Measurements from ENCODE around the gene PNPO.

The PNPO gene

GRCh38 chr17:47941246-47942095 is at the start of gene PNPO:
TSS of gene PNPO (plus strand) at chr17:47941571. CDS start at chr17:47941676, 105 bp downstream.
- DNase-seq: peak; percentile 99

DNA sequence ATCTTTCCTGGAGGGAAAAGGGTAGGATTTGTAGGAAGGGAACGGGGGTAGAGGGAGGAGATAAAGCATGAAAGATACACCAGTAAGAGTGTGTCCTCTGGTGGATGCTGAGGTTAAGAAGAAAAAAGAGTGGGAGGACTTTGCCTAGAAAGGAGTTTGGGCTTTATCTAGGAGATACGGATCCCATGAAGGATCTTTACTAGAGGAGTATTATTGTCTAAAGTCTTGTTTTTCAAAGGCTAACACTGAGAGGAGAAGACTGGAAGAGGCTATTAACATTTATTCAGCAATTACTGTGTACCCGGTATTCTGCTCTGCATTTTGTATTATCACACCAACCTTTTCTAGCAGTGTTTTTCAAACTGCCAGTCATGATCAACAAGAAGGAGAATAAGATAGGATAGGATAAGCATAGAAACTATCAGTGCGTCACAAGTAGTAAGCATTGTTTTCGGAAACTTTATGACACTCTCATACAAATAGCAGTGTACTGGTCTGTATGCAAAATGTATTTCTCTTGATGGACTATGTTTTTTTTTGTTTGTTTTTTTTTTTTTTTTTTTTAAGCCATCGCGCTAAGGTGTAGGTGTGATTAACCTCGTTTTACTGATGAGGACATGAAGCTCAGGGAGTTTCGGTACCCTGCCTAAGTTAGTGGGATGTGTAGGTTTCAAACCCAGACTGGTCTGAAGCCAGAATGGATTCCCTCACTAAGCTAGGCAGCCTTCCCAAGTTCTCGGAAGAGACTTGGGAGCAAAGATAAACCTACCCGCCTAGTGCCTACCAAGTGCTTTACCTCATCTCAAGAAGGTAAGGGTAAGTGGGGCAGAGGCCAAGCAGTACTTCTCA is 46.6 kb upstream of the PNPO start:
- DNase-seq: no peak

DNA sequence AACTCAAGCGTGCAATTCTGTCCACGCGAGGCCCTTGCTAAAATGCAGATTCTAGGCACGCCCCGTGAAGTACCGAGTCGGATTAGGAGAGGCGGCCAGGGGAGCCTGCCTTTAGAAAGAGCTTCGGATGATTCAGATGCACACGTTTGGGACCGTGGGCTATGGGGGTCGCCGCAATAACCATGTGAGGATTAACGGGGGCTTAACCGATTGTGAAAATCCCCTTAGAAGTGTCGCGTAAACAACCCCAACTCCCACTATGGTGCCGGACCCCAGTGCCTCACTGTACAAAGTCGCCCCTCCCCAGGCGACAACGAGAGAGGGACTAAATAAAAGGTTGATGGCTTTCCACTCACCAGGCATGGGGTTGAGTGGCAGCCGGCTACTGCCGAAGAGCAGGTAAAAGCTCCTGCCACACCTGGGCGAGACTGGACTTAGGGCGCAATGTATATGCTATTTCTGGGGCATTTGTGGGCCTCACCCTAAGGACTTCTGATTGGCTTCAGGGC is 46.0 kb upstream of the PNPO start:
- DNase-seq: no peak

DNA sequence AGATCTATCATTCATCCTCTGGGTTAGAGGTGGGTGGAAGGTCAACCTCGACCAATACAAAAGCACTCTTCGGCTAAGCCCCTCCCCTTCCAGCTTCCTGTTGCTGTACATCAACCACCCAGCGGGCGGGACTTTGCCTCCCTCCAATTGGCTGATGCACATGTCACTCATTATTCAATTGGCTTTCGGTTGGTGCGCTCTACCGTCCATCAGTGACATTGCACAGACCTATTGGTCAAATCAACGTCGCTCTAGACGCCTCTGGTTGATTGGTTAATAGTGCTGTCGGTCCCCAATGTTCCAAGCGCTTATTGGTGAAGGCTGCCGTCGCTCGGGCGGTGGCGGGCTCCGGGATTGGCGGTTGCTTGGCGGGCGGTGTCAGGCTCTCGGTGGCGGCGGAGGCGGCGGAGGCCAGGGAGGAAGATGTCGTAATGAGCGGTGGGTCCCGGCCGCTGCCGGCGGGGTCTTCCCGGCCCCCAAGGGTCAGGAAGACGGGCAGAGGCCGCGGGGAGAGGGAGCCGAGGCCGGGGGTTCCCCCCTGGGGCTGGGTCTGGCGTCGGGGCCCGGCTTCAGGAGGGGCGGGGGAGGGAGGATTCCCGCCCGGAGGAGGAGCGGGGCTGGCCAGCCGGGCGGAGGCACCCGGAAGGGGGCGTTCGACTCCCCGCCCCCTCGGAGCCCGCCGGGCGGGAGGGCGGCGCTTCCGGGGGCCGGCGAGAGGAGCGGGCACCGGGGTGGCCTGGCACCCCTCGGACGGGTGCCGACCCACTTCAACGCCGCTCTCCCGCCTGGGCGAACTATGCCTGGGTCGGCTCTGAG is 45.3 kb upstream of the PNPO start, which contains the start of gene SP2:
Gene SP2, plus strand, starts transcription at position 381 of the 816 bp plus-strand sequence. Its CDS starts 51 bp downstream, at position 432.
- DNase-seq: peak; percentile 100

- DNase-seq: no peak
These were observed 44.5 kb upstream of the PNPO start for GRCh38 chr17:47896672-47897490.

GRCh38 chr17:47897561-47897960 is 43.8 kb upstream of the PNPO start:
- DNase-seq: no peak

- no peak for DNase-seq
These were observed 43.1 kb upstream of the PNPO start for GRCh38 chr17:47898241-47898640.

DNA sequence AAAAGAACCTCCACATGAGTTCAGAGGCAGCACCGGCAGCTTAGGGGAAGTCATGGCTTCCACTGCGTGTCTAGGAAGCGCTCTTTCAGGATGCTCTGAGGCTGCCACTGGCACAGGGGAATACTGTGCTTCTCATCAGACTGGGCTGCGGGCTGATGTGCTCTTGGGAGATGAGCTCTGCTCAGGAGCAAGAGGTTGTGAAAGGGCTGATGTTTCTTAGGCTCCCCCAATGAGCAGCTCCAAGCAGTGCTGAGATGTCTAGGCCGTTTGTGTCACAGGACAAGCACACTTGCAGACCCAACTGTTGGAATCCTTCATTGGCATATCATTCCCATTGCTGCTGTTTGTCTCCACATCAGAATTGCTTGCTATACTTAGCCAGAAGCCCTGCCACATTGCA is 41.7 kb upstream of the PNPO start:
- DNase-seq: no peak

GRCh38 chr17:47901423-47901822 is 39.9 kb upstream of the PNPO start:
- DNase-seq: no peak

DNA sequence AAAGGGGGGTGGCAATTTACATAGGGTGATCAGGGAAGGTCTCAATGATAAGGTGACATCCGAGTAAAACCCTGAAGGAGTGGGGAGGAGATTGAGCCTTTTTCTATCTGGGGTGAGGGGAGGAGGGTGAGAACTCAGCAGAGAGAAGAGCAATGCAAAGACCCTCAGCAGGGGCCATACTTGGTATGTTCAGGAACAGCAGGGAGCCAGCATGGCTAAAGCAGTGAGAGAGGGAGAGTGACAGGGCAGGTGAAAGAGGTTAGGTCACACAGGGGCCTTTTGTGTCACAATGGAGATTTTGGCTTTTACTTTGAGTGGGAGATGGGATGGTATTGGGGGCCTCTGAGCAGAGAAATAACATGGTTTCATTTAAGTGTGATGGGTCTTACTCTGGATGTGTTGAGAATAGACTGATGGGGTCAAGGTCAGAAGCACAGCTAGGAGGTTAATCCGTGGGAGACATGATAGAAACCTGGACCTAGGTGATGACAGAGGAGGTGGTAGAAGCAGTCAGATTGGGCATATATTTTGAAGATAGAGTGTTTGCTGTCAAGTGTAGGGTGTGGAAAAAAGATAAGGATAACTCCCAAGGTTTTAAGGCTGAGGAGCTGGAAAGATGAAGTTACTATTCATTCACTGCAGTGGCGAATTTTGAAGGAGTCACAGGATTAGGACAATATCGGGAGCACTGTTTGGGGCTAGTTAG is 39.2 kb upstream of the PNPO start:
- no peak for DNase-seq

- no peak for DNase-seq
These were observed 36.1 kb upstream of the PNPO start for GRCh38 chr17:47905221-47905733.

GRCh38 chr17:47906443-47906842 is 34.9 kb upstream of the PNPO start:
- DNase-seq: no peak

DNA sequence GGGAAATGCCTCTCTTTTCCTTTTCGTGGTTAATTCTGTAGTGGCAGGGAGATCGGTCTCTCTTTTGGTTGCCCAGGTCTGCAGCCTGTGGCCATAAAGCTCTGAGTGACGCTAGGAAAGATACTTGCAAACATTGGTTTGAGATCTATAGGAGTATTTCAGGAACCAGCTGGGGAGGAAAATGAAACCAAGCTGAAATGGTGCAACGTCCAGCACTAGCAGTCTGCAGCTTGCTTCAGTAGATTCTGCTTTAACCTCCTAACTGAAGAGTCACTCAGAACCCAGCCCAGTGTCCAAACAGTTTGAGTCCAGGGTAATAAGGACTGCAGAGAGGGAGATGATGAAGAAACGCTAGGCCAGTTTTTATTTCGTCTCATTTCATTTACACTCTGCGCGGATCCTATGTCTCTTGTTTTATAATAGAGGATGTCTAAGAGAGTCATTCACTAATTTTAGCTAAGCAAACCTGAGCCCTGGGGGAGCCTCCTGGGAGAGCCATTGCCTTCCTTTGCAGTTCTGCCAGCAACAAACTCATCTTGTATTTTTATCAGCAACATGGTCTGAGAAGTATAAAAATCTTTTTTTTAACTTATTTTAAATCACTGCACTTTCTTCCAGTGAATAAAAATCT is 33.3 kb upstream of the PNPO start:
- DNase-seq: no peak

- DNase-seq: no peak
These were observed 28.3 kb upstream of the PNPO start for GRCh38 chr17:47913050-47913449.

- DNase-seq: no peak
These were observed 26.9 kb upstream of the PNPO start for GRCh38 chr17:47914306-47914948.

GRCh38 chr17:47915776-47916398 is 25.5 kb upstream of the PNPO start:
- no peak for DNase-seq

GRCh38 chr17:47916489-47917208 is 24.7 kb upstream of the PNPO start:
- DNase-seq: no peak

GRCh38 chr17:47917581-47917980 is 23.8 kb upstream of the PNPO start:
- DNase-seq: no peak

DNA sequence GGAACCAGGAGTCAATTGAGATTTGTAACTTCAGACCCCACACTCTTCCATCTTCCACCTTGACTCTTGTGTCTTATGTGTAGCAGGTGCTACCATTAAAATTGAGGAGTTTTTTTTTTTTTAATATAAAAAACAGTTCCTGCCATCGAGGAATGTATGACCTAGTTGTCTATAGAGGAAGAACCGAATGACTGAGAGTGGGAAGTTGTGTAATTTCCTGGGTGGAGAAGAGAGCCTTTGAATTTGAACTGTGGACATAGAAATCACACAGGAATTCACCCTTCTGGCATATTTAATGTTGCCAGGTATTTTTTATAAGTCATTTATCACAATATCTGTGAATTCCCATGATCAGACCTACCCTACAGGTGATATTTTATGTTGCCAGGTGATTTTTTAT is 23.4 kb upstream of the PNPO start:
- no peak for DNase-seq

All from activated CD4-positive, alpha-beta T cell treated with anti-CD3 and anti-CD28 coated beads, Interleukin-2, amount 50 U/mL, for 16 hours (primary cell).